Natural killer cell (primary cell): Measurements from ENCODE around the gene GTF2H4. TPM values are rescaled to one million over a fixed set of nuclear protein-coding genes. Genes with fewer than 3 reads are reported as not detected.

ENCODE experiments used
- ATAC-seq, 3 donors: fragments of 150-1000 bp in 2 of 3; fragments of 200-7000 bp in 1 of 3; cut with Tn5 transposase; 1 replicate in 1 of 3; 2 replicates in 2 of 3; pipeline ENCODE4 v1.10.0; 2021; ENCODE audit warnings: mild to moderate bottlenecking in 2 of 3, moderate library complexity in 2 of 3
- DNase-seq, 2 donors: peaks; one replicate each; pipeline versions ENCODE4 v3.0.0 to v3.0.0-alpha.2; 2013 to 2021; ENCODE audit warnings: mixed read lengths in 1 of 2
- H3K27ac ChIP-seq: one replicate; pipeline ENCODE4 v1.5.1; 2013; ENCODE audit warnings: mild to moderate bottlenecking, low read length
- H3K27me3 ChIP-seq: one replicate; pipeline ENCODE4 v1.6.1; 2013; ENCODE audit warnings: low read length; ENCODE audit not compliant: control insufficient read depth, insufficient read depth
- H3K36me3 ChIP-seq: one replicate; pipeline ENCODE4 v1.6.1; 2013; ENCODE audit warnings: low read length; ENCODE audit not compliant: control insufficient read depth, insufficient read depth
- H3K4me1 ChIP-seq: one replicate; pipeline ENCODE4 v1.6.1; 2013; ENCODE audit warnings: low read length; ENCODE audit not compliant: control insufficient read depth, insufficient read depth
- H3K4me3 ChIP-seq: one replicate; pipeline ENCODE4 v1.5.1; 2013; ENCODE audit warnings: low read length
- H3K9me3 ChIP-seq: one replicate; pipeline ENCODE4 v1.6.1; 2013; ENCODE audit warnings: low read length; ENCODE audit not compliant: control insufficient read depth, insufficient read depth
- H3K27ac Mint-ChIP-seq, 2 donors: one replicate each; pipeline ENCODE4 v1.8.0; 2022; ENCODE audit warnings: mild to moderate bottlenecking in 2 of 2, mixed read lengths in 2 of 2, moderate library complexity in 1 of 2
- H3K27me3 Mint-ChIP-seq, 2 donors: one replicate each; pipeline ENCODE4 v1.8.0; 2022; ENCODE audit warnings: low read depth in 2 of 2, mixed read lengths in 2 of 2
- H3K36me3 Mint-ChIP-seq: one replicate; pipeline ENCODE4 v1.8.0; 2022; ENCODE audit warnings: mixed read lengths
- H3K4me1 Mint-ChIP-seq, 2 donors: one replicate each; pipeline ENCODE4 v1.8.0; 2022; ENCODE audit warnings: mixed read lengths in 2 of 2
- H3K4me3 Mint-ChIP-seq: one replicate; pipeline ENCODE4 v1.8.0; 2022; ENCODE audit warnings: mild to moderate bottlenecking, moderate library complexity, mixed read lengths
- H3K9me3 Mint-ChIP-seq, 2 donors: one replicate each; pipeline ENCODE4 v1.8.0; 2022; ENCODE audit warnings: mixed read lengths in 2 of 2
- CTCF ChIP-seq: fragments of 200-600 bp; IDR thresholded peaks from one replicate; pipeline ENCODE4 v1.8.0; 2022; ENCODE audit warnings: antibody characterized with exemption
- WGBS: methylation state at CpG from one replicate; pipeline ENCODE4 v1.1.7; 2013; ENCODE audit warnings: missing lambda C conversion rate; ENCODE audit not compliant: insufficient coverage; 5-methylcytosine and 5-hydroxymethylcytosine counted together
- intact Hi-C: fragments of 100-400 bp; cut with micrococcal nuclease; formaldehyde crosslinking; loops from one replicate; pipeline ENCODE4 v1.14.2; 2022
- total RNA-seq, 4 donors: library from RNA; stranded (reverse); fragments of 120-200 nt in 1 of 4; gene quantifications; one replicate each; pipeline versions ENCODE4 v1.2.3 to v1.2.4, GENCODE V29; 2013 to 2022

GTF2H4 gene
- total RNA-seq, 3 donors from 2014 or later (not counting 1 experiment from before 2014, with no cell fraction given): 13.5 to 17.9 (median 15.7) TPM

GRCh38 chr6:30887901-30888815 is 19.8 kb upstream of the GTF2H4 start:
- H3K4me1 Mint-ChIP-seq: peaks cover 16 to 27% of the 10 kb centered on the region in 2 donors
- no peaks in the 10 kb centered on the region for H3K9me3 Mint-ChIP-seq
- H3K4me3 ChIP-seq: no peak overlapping the region
- ATAC-seq (no peak), DNase-seq (no peak)
- no peak overlapping the region for H3K27ac ChIP-seq
- H3K4me3 Mint-ChIP-seq: no peak overlapping the region
- intact Hi-C loops: no loop called here
- H3K27ac Mint-ChIP-seq: no peak overlapping the region
- H3K9me3 ChIP-seq: no peaks in the 10 kb centered on the region
- no peaks in the 10 kb centered on the region for H3K36me3 Mint-ChIP-seq
- no peak for TF ChIP-seq CTCF
- WGBS: 89% methylated on average over 4 of the region's 6 CpGs
- H3K27me3 ChIP-seq: peaks cover 6% of the 10 kb centered on the region
- peaks cover 16% of the 10 kb centered on the region for H3K4me1 ChIP-seq
- H3K27me3 Mint-ChIP-seq: peaks cover 7 to 31% of the 10 kb centered on the region in 2 donors
- H3K36me3 ChIP-seq: no peaks in the 10 kb centered on the region

GRCh38 chr6:30888816-30889495 is 19.1 kb upstream of the GTF2H4 start:
- no peak overlapping the region for H3K27ac Mint-ChIP-seq
- no peak for DNase-seq
- intact Hi-C loops: no loop called here

DNA sequence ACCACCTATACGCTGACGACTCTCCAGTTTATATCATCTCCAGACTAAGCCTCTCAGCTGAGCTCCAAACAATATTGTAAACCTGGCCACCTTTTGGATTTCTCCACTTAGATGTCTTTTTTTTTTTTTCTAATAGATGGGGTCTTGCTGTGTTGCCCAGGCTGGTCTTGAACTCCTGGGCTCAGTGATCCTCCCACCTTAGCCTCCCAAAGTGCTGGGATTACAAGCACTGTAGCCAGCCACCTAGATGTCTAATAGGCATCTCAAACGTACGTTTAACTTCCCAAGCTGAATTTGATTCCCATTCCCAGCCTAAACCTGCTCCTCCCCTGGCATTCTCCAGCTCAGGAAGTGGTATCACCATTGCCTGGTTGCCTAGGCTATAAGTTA is 18.5 kb upstream of the GTF2H4 start:
- Histone ChIP-seq H3K4me3 (no peak overlapping the region), H3K27me3 (peaks cover 6% of the 10 kb centered on the region), H3K36me3 (no peaks in the 10 kb centered on the region), H3K4me1 (peaks cover 9% of the 10 kb centered on the region), H3K27ac (no peak overlapping the region), H3K9me3 (no peaks in the 10 kb centered on the region)
- peaks cover 16 to 20% of the 10 kb centered on the region in 2 donors for H3K4me1 Mint-ChIP-seq
- no peaks in the 10 kb centered on the region for H3K36me3 Mint-ChIP-seq
- ATAC-seq (no peak), DNase-seq (no peak)
- 98% methylated on average over 4 of the region's 4 CpGs for WGBS
- H3K27ac Mint-ChIP-seq: no peak overlapping the region
- no peak for TF ChIP-seq CTCF
- no peak overlapping the region for H3K4me3 Mint-ChIP-seq
- peaks cover 7 to 25% of the 10 kb centered on the region in 2 donors for H3K27me3 Mint-ChIP-seq
- intact Hi-C loops: no loop called here
- H3K9me3 Mint-ChIP-seq: no peaks in the 10 kb centered on the region

More at GRCh38 chr6:30888816-30889495, 19.1 kb upstream of the GTF2H4 start:
- ATAC-seq: no peak
- H3K36me3 ChIP-seq: no peaks in the 10 kb centered on the region
- WGBS: 93% methylated on average over 18 of the region's 18 CpGs
- Mint-ChIP-seq H3K4me3 (no peak overlapping the region), H3K36me3 (no peaks in the 10 kb centered on the region), H3K9me3 (no peaks in the 10 kb centered on the region), H3K27me3 (peaks cover 7 to 25% of the 10 kb centered on the region in 2 donors), H3K4me1 (peaks cover 16 to 20% of the 10 kb centered on the region in 2 donors)
- no peak for TF ChIP-seq CTCF
- no peak overlapping the region for H3K27ac ChIP-seq
- no peak overlapping the region for H3K4me3 ChIP-seq
- H3K9me3 ChIP-seq: no peaks in the 10 kb centered on the region
- peaks cover 6% of the 10 kb centered on the region for H3K27me3 ChIP-seq
- peaks cover 9% of the 10 kb centered on the region for H3K4me1 ChIP-seq
